Stimulated activated CD4-positive, alpha-beta T cell treated with anti-CD3 and anti-CD28 coated beads, TNF-alpha, amount 100 ng/mL, for 24 hours (primary cell): Measurements from ENCODE around the gene SLC35E1.

Experiments used
- DNase-seq, 3 experiments: peaks; one replicate each; pipeline ENCODE4 v3.0.0-alpha.2; 2020; ENCODE audit warnings: low read depth in 3 of 3

SLC35E1 gene

GRCh38 chr19:16598848-16599247, 26.6 kb upstream of the SLC35E1 start:
- DNase-seq = no peak

- no peak for DNase-seq
Observed at GRCh38 chr19:16596399-16596798, 24.2 kb upstream of the SLC35E1 start.

- no peak for DNase-seq
Observed at GRCh38 chr19:16595097-16595496, 22.9 kb upstream of the SLC35E1 start.

GRCh38 chr19:16594681-16595091, 22.5 kb upstream of the SLC35E1 start:
- DNase-seq = no peak

GRCh38 chr19:16594131-16594586, 21.9 kb upstream of the SLC35E1 start:
- DNase-seq = no peak

GRCh38 chr19:16593181-16593580, 21.0 kb upstream of the SLC35E1 start:
- no peak for DNase-seq

GRCh38 chr19:16591803-16592556, 19.8 kb upstream of the SLC35E1 start:
- DNase-seq = no peak

GRCh38 chr19:16590876-16591802, 18.9 kb upstream of the SLC35E1 start:
- DNase-seq = no peak

GRCh38 chr19:16589917-16590316, 17.7 kb upstream of the SLC35E1 start:
- no peak for DNase-seq

GRCh38 chr19:16588824-16589577, 16.8 kb upstream of the SLC35E1 start:
- DNase-seq = no peak

- DNase-seq = peak in 1 of 3 experiments; percentile 65
Observed at GRCh38 chr19:16587833-16588823, 15.9 kb upstream of the SLC35E1 start.

- DNase-seq = peak in 1 of 3 experiments; percentile 54
Observed at GRCh38 chr19:16586991-16587832, 15.0 kb upstream of the SLC35E1 start.

GRCh38 chr19:16586477-16586871, 14.3 kb upstream of the SLC35E1 start:
- no peak for DNase-seq

GRCh38 chr19:16585808-16586476, 13.7 kb upstream of the SLC35E1 start:
- no peak for DNase-seq

GRCh38 chr19:16585094-16585801, 13.0 kb upstream of the SLC35E1 start:
- DNase-seq = no peak

- DNase-seq = peak; percentile 70 to 87 (median 75)
Observed at GRCh38 chr19:16584248-16585093, 12.3 kb upstream of the SLC35E1 start.

GRCh38 chr19:16582486-16583261, 10.5 kb upstream of the SLC35E1 start:
- no peak for DNase-seq
